Activated CD8-positive, alpha-beta T cell treated with anti-CD3 and anti-CD28 coated beads, Interleukin-2, amount 10 ng/mL, durations not matched to agents 7 days and 5 days (primary cell): ENCODE measurements around the gene PDIA5. TPM values are rescaled to one million over a fixed set of nuclear protein-coding genes. Genes with fewer than 3 reads are reported as not detected.
"Not testable (repeated sequence)": the region's sequence is repeated elsewhere in the genome, so short reads cannot be mapped to it uniquely, and the experiment has no call there.

Experiments used
- ATAC-seq: fragments of 150-1000 bp; cut with Tn5 transposase; one replicate; pipeline ENCODE4 v1.10.0; 2021; ENCODE audit warnings: moderate library complexity
- CTCF ChIA-PET: fragments of 350-600 bp; sonication (Branson Sonifier 250); formaldehyde crosslinking; loops from one replicate; lab custom pipeline; 2021; ENCODE audit warnings: antibody characterized with exemption; lab: Charles Lee
- POLR2A ChIA-PET: fragments of 350-600 bp; sonication (Branson Sonifier 250); formaldehyde crosslinking; loops from one replicate; lab custom pipeline; 2021; ENCODE audit warnings: antibody characterized with exemption; lab: Charles Lee
- DNase-seq: peaks from one replicate; pipeline ENCODE4 v3.0.0-alpha.2; 2020
- H3K27ac Mint-ChIP-seq: one replicate; pipeline ENCODE4 v1.8.0; 2021; ENCODE audit warnings: mild to moderate bottlenecking, mixed read lengths
- H3K27me3 Mint-ChIP-seq: one replicate; pipeline ENCODE4 v1.8.0; 2021; ENCODE audit warnings: low read depth, mixed read lengths
- H3K36me3 Mint-ChIP-seq: one replicate; pipeline ENCODE4 v1.8.0; 2021; ENCODE audit warnings: low read depth, mixed read lengths
- H3K4me1 Mint-ChIP-seq: one replicate; pipeline ENCODE4 v1.8.0; 2021; ENCODE audit warnings: low read depth, mixed read lengths
- H3K4me3 Mint-ChIP-seq: one replicate; pipeline ENCODE4 v1.8.0; 2021; ENCODE audit warnings: mild to moderate bottlenecking, mixed read lengths
- H3K9me3 Mint-ChIP-seq: one replicate; pipeline ENCODE4 v1.8.0; 2022; ENCODE audit warnings: mixed read lengths; ENCODE audit not compliant: insufficient read depth
- total RNA-seq, 2 experiments: library from RNA; stranded (reverse); gene quantifications; one replicate each; pipeline ENCODE4 v1.2.3, GENCODE V29; 2021

Gene PDIA5
- total RNA-seq, 2 experiments from 2014 or later, result 8.8 to 11.4 TPM

DNA sequence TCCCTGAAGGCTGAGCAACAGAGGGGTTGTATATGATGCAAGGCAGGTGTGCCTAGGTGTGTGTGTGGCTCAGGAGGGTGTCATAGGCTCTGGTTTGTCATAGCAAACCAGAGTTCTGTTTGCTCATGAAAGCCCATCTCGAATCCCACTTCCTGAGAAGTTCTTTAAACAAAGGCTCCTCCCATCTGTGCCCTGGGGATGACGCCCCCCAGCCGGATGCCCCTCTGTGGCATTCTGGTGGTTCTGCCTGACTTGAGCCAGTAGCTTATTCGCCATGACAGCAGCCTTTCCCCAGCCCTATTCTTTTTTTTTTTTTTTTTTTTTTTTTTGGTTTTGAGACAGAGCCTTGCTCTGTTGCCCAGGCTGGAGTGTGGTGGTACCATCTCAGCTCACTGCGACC, 45.4 kb downstream of the PDIA5 start:
- ChIA-PET POLR2A (no interaction called here), CTCF (no interaction called here)
- H3K9me3 Mint-ChIP-seq, result no peaks in the 10 kb centered on the region
- DNase-seq, result no peak
- no peak overlapping the region for H3K27ac Mint-ChIP-seq
- H3K27me3 Mint-ChIP-seq, result no peaks in the 10 kb centered on the region
- H3K4me1 Mint-ChIP-seq, result peaks cover 19% of the 10 kb centered on the region
- no peak overlapping the region for H3K4me3 Mint-ChIP-seq
- H3K36me3 Mint-ChIP-seq, result peaks cover 5% of the 10 kb centered on the region
- no peak for ATAC-seq

DNA sequence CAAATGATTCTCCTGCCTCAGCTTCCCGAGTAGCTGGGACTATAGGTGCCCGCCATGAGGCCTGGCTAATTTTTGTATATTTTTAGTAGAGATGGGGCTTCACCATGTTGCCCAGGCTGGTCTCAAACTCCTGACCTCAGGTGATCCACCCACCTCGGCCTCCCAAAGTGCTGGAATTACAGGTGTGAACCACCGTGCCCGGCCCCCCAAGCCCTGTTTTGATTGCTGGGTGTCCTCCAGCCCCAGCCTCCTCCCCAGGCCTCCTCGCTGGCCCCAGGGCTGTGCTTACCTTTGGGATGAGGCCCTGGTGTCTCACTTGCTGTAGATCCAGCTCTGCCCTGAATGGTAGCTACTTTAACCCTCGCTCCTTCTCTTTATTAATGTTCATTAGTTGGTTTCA, 45.8 kb downstream of the PDIA5 start:
- POLR2A ChIA-PET, H3K36me3 Mint-ChIP-seq, H3K27me3 Mint-ChIP-seq, H3K9me3 Mint-ChIP-seq, ATAC-seq, H3K4me3 Mint-ChIP-seq, DNase-seq: not testable (repeated sequence)
- Mint-ChIP-seq H3K27ac (peak overlapping the region; percentile 64), H3K4me1 (peaks cover 19% of the 10 kb centered on the region)
- CTCF ChIA-PET, result interaction anchor here (1.3 kb wide), 1 partner anchor 36 kb away, joined by 3 read pairs; no protein-coding TSS in a partner anchor

DNA sequence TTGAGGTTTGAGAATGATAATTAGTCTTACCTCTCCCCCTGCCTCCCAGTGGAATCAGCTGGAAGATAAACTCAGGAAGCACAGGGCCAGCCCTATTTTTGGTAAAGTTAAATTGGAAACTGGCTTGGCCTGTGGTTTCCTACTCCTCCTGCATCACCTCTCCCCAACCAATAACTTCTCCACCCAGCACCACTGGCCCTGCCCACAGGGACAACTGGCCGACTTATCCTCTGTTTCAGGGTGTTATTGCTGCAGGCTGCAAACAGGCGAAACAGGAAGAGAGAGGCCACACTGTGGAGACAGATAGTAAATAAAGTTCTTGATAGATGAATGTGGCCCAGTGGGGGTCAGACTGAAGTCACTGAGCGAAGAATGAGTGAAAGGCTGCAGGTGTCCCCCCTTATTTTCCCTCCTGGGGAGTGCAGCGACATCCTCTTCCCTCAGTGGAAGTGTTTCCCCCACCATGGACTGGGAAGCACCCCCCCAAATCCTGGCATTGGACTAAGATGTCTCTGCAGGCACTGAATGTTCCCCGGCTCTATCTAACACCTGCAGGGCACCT, 47.1 kb downstream of the PDIA5 start:
- peaks cover 5% of the 10 kb centered on the region for H3K36me3 Mint-ChIP-seq
- no peaks in the 10 kb centered on the region for H3K9me3 Mint-ChIP-seq
- H3K27me3 Mint-ChIP-seq, result no peaks in the 10 kb centered on the region
- DNase-seq (peak; percentile 29), ATAC-seq (peak; percentile 63)
- H3K4me1 Mint-ChIP-seq, result peaks cover 19% of the 10 kb centered on the region
- ChIA-PET POLR2A (no interaction called here), CTCF (interaction anchor here (1.3 kb wide), 1 partner anchor 37 kb away, joined by 3 read pairs; no protein-coding TSS in a partner anchor)
- no peak overlapping the region for H3K4me3 Mint-ChIP-seq
- H3K27ac Mint-ChIP-seq, result peak overlapping the region; percentile 75

DNA sequence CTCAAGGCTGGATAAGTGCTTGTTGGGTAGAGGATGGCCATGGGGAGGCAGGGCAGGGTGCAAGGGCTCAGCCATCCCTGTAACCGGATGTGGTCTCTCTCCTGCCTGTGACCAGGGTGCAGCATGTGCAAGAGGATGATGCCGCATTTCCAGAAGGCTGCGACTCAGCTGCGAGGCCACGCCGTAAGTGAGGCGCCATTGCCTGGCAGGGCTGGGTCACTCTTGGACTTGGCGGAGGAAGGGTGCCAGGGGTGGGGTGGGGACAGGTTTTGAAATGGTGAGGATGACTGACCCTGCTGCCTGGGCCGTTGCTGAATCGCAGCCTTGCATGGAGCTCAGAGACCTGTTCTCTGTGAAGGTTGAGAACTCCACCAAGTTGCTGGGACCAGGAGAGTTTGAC, 49.3 kb downstream of the PDIA5 start:
- no peak overlapping the region for H3K27ac Mint-ChIP-seq
- ChIA-PET CTCF (no interaction called here), POLR2A (no interaction called here)
- ATAC-seq, result no peak
- no peaks in the 10 kb centered on the region for H3K9me3 Mint-ChIP-seq
- no peaks in the 10 kb centered on the region for H3K27me3 Mint-ChIP-seq
- no peak for DNase-seq
- peaks cover 19% of the 10 kb centered on the region for H3K4me1 Mint-ChIP-seq
- no peak overlapping the region for H3K4me3 Mint-ChIP-seq
- H3K36me3 Mint-ChIP-seq, result peaks cover 5% of the 10 kb centered on the region

DNA sequence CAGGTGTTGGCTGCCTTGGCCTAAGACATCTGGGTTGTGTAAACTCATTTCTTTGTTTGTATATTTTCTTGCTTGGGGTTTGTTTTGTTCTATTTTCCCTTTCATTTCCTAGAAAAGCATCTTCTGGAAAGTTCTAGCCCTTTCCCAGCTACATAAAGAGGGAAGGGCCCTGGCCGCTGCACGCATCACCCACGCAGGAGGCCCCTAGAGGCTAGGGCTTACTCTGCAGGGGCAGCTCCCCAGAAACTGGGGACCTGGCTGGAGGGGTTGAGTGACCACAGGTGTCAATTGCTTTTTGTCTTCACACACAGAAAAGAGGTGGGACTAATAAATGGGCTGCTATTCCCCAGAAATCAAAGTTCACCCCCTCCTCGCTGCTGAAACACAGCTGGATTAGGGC, 52.6 kb downstream of the PDIA5 start:
- Mint-ChIP-seq H3K4me1 (peaks cover 3% of the 10 kb centered on the region), H3K9me3 (no peaks in the 10 kb centered on the region), H3K27ac (no peak overlapping the region), H3K27me3 (no peaks in the 10 kb centered on the region), H3K36me3 (no peaks in the 10 kb centered on the region), H3K4me3 (no peak overlapping the region)
- DNase-seq (no peak), ATAC-seq (no peak)
- ChIA-PET POLR2A (no interaction called here), CTCF (no interaction called here)

DNA sequence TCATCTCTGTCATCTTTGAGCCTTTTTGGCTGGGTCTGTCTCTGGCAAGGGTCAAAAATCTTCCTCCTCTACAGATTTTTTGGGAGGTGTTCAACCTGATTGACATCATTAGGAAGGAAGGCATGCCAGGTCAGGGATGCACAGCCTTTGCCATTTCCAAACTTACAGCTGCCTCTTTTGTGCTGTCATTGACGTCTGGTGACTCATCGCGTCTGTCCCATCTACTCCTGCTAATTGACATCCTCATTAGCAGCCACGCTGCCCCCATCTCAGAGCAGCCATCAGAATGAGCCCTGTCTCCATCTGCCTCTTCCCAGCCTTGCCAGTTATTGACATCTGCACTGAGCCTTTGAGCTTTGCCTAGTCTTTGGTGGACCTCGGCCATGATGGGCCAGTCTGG, 53.0 kb downstream of the PDIA5 start:
- DNase-seq (no peak), ATAC-seq (no peak)
- Mint-ChIP-seq H3K27ac (no peak overlapping the region), H3K27me3 (no peaks in the 10 kb centered on the region), H3K36me3 (no peaks in the 10 kb centered on the region), H3K4me3 (no peak overlapping the region), H3K4me1 (no peaks in the 10 kb centered on the region), H3K9me3 (no peaks in the 10 kb centered on the region)
- ChIA-PET POLR2A (no interaction called here), CTCF (no interaction called here)

DNA sequence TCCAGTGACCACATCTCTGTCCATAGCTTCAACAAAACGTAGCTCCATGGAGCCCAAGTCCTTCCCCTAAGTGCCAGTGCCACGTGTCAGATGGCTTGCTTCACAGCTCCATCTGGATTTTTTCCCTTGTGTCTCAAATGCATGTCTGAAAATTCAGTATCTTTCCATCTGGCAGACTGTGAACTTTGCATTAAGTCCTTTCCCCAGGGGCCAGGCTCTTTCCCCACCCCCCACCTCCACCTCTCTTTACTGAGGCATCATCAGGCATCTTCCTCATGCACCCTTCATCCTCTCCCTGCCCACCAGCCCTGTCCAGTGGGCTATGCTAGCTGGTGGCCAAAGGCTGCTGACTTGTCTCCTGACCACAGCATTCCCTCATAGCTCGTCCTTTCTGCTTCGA, 53.7 kb downstream of the PDIA5 start:
- H3K27ac Mint-ChIP-seq, result no peak overlapping the region
- H3K4me3 Mint-ChIP-seq, result no peak overlapping the region
- CTCF ChIA-PET, result no interaction called here
- no peaks in the 10 kb centered on the region for H3K36me3 Mint-ChIP-seq
- no peaks in the 10 kb centered on the region for H3K9me3 Mint-ChIP-seq
- ATAC-seq (no peak), DNase-seq (no peak)
- no peaks in the 10 kb centered on the region for H3K27me3 Mint-ChIP-seq
- no peaks in the 10 kb centered on the region for H3K4me1 Mint-ChIP-seq
- POLR2A ChIA-PET, result no interaction called here

DNA sequence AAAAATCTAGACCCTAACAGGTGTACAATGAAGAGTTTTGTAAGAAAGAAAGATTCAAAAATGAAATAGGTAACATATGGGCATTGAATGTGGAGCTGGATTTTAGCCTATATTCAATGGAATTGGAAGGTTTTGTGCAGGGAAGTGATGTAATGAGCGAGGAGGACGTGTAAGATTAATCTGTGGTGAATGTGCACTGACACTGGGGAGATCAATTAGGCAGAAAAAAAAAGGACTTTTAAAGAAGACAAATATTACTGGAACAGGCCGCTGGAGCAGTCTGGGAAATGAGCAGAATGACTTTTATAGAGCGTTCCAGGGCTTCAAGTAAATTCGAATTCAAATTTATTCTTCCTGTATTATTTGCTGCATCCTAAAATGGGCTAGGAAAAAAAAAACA, 55.2 kb downstream of the PDIA5 start:
- Mint-ChIP-seq H3K27ac (no peak overlapping the region), H3K36me3 (no peaks in the 10 kb centered on the region)
- CTCF ChIA-PET, result no interaction called here

DNA sequence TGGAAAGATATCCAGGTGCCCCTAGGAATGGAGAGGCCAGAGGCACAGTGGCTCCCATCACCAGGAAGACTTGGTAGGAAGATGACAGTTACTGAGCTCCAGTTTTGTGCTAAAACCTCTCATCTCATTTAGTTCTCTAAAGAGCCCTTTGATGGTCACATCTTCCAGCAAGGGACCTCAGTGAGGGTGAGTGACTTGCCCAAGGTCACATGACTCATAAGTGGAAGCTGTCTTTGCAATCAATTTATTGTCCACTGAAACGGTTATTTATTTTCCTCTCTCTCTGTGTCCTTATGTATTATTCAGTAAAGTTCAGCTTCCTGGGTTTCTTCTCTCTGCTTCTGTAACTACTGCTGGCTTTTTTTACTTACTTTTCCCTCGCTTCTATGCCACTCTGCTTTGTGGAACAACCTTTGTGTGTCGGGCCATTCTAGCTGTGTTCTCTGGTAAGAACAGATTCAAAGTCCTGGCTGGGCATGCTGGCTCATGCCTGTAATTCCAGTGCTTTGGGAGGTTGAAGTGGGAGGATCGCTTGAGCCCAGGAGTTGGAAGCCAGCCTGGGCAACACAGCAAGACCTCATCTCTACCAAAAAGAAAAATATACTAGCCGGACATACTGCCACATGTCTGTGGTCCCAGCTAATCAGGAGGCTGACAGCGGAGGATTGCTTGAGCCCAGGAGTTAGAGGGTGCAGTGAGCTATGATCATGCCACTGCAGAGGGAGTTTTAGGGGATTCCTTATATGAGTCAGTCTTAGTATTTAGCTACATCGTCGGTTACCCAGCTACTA, 55.9 kb downstream of the PDIA5 start:
- H3K36me3 Mint-ChIP-seq, result no peaks in the 10 kb centered on the region
- ATAC-seq (no peak), DNase-seq (no peak)
- ChIA-PET POLR2A (no interaction called here), CTCF (no interaction called here)
- H3K4me3 Mint-ChIP-seq, result no peak overlapping the region
- H3K9me3 Mint-ChIP-seq, result no peaks in the 10 kb centered on the region
- H3K4me1 Mint-ChIP-seq, result no peaks in the 10 kb centered on the region
- no peaks in the 10 kb centered on the region for H3K27me3 Mint-ChIP-seq
- H3K27ac Mint-ChIP-seq, result no peak overlapping the region

More for the DNA sequence above, 55.2 kb downstream of the PDIA5 start:
- no peak for ATAC-seq
- POLR2A ChIA-PET, result no interaction called here
- H3K27me3 Mint-ChIP-seq, result no peaks in the 10 kb centered on the region
- no peak overlapping the region for H3K4me3 Mint-ChIP-seq
- H3K4me1 Mint-ChIP-seq, result no peaks in the 10 kb centered on the region
- no peaks in the 10 kb centered on the region for H3K9me3 Mint-ChIP-seq
- no peak for DNase-seq

DNA sequence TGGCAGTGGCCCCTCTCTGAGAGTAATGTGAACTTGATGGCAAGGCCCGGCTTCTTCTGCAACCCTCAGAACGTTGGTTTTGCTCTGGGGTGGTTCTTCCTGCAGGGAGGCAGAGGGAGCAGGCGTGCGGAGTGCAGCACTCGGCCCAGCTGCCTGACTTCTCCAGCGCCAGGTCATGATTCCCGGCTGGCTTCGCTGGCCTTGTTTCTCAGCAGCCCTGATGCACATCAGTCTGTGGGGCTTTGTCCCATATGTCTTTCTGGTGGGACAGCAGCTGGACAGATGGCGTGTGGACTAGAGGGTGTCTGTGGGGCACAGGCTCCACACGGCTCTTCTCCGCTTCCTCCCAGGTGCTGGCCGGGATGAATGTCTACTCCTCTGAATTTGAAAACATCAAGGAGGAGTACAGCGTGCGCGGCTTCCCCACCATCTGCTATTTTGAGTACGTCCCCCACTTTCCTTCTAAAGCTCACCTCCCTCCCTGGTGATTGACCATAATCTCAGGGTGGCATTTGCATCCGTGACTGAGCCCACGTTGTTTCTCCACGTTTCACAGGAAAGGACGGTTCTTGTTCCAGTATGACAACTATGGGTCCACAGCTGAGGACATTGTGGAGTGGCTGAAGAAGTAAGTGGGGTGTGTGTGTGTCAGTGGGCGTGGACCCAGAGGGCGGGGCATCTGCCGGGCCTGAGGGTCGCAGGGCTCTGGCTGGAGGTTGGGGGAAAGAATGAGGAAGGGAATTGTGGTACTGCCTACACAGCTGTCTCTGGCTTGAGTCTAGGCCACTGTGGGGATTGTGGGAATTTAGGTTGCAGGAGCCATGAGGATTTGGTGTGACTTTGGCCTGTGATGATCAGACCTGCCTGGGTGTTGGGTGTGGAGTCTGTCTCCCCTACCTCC, 57.1 kb downstream of the PDIA5 start:
- H3K9me3 Mint-ChIP-seq, result no peaks in the 10 kb centered on the region
- no peak overlapping the region for H3K4me3 Mint-ChIP-seq
- DNase-seq (no peak), ATAC-seq (no peak)
- no peak overlapping the region for H3K27ac Mint-ChIP-seq
- CTCF ChIA-PET, result no interaction called here
- no peaks in the 10 kb centered on the region for H3K36me3 Mint-ChIP-seq
- POLR2A ChIA-PET, result no interaction called here
- H3K27me3 Mint-ChIP-seq, result no peaks in the 10 kb centered on the region
- H3K4me1 Mint-ChIP-seq, result no peaks in the 10 kb centered on the region

DNA sequence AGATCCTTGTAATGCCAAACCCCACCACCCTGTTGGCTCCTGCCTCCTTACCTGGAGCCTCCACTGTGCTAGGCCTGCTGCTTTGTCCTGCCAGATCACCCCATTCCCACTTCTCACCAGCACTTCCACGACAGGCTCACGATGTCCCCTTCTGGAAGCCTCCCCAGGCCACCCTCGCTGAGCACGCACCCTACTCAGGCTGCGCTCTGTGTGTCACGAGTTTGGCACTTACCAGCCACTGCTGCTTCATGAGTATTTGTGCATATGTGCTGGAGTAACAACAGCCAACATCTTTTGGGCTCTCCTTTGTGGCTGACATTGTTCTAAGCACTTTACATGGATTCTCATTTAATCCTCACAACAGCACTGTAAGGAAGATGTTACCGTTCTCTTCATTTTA, 58.1 kb downstream of the PDIA5 start:
- no peak for ATAC-seq
- no peak overlapping the region for H3K4me3 Mint-ChIP-seq
- CTCF ChIA-PET, result no interaction called here
- H3K9me3 Mint-ChIP-seq, result no peaks in the 10 kb centered on the region
- DNase-seq, result no peak
- POLR2A ChIA-PET, result no interaction called here
- no peaks in the 10 kb centered on the region for H3K4me1 Mint-ChIP-seq
- no peak overlapping the region for H3K27ac Mint-ChIP-seq
- H3K36me3 Mint-ChIP-seq, result no peaks in the 10 kb centered on the region
- no peaks in the 10 kb centered on the region for H3K27me3 Mint-ChIP-seq

DNA sequence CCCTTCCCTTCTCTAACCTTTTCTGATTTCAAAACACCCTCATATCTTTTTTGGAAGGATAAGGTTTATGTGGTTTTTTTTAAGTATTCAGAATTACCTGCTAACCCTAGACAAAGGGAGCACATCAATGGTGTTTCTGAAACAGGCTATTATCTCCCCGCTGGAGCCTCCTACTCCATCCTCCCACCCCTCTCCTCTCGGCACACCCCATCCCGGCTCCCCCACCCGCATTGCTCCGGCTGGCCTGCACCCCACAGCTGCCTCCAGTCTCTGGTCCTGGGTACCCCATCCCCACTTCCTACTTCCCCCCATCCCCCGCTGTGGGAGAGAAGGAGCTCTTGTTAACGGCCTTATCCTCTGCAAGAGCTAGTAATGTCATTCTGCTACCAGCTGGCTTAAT, 59.2 kb downstream of the PDIA5 start:
- no peak for ATAC-seq
- ChIA-PET CTCF (no interaction called here), POLR2A (no interaction called here)
- Mint-ChIP-seq H3K9me3 (no peaks in the 10 kb centered on the region), H3K4me3 (no peak overlapping the region), H3K36me3 (no peaks in the 10 kb centered on the region), H3K4me1 (no peaks in the 10 kb centered on the region), H3K27ac (no peak overlapping the region), H3K27me3 (no peaks in the 10 kb centered on the region)
- DNase-seq, result no peak
